Thymus (tissue), 11 donors: ENCODE results near the gene FCGBP. TPM values are rescaled to one million over a fixed set of nuclear protein-coding genes. Genes with fewer than 3 reads are reported as not detected.
A peak's percentile ranks its signal among the peaks of the same experiment; 100 is the strongest.

Experiments
- DNase-seq, 9 donors: peaks; one replicate each; pipeline ENCODE4 v3.0.0-alpha.2; 2013; ENCODE audit warnings: low spot score in 9 of 9, low read depth in 6 of 9, missing footprints in 1 of 9
- H3K27ac ChIP-seq, 2 donors: one replicate each; pipeline ENCODE4 v1.5.1; 2013; ENCODE audit warnings: control low read depth in 1 of 2, low read depth in 1 of 2, low read length in 1 of 2, mild to moderate bottlenecking in 1 of 2, moderate library complexity in 1 of 2
- H3K27me3 ChIP-seq, 2 donors: one replicate each; pipeline ENCODE4 v1.5.1; 2013; ENCODE audit warnings: low read length in 1 of 2; ENCODE audit not compliant: control insufficient read depth in 2 of 2, insufficient read depth in 1 of 2
- H3K36me3 ChIP-seq, 2 donors: one replicate each; pipeline ENCODE4 v1.5.1; 2013; ENCODE audit warnings: low read length in 1 of 2, mild to moderate bottlenecking in 1 of 2, moderate library complexity in 1 of 2; ENCODE audit not compliant: control insufficient read depth in 2 of 2, insufficient read depth in 2 of 2
- H3K4me1 ChIP-seq, 2 donors: one replicate each; pipeline ENCODE4 v1.5.1; 2013; ENCODE audit warnings: low read length in 2 of 2; ENCODE audit not compliant: control insufficient read depth in 2 of 2, insufficient read depth in 2 of 2
- H3K4me3 ChIP-seq, 2 donors: one replicate each; pipeline ENCODE4 v1.5.1; 2013; ENCODE audit warnings: low read length in 2 of 2, control low read depth in 1 of 2, mild to moderate bottlenecking in 1 of 2
- H3K9me3 ChIP-seq, 2 donors: one replicate each; pipeline ENCODE4 v1.5.1; 2013; ENCODE audit warnings: low read length in 1 of 2, mild to moderate bottlenecking in 1 of 2; ENCODE audit not compliant: control insufficient read depth in 2 of 2, insufficient read depth in 1 of 2
- WGBS: extraction: QIAGEN DNeasy Blood & Tissue Kit; methylation state at CpG from one replicate; pipeline ENCODE4 v1.1.7; 2013; 5-methylcytosine and 5-hydroxymethylcytosine counted together
- polyA plus RNA-seq: library from polyadenylated mRNA; stranded (reverse); fragments of 200-250 nt; gene quantifications from one replicate; pipeline ENCODE4 v1.2.3, GENCODE V29; 2013
- total RNA-seq: library from RNA; stranded (reverse); fragments of 120-200 nt; gene quantifications from one replicate; pipeline ENCODE4 v1.2.4, GENCODE V29; 2013
- donor health status: healthy.

FCGBP gene
- total and polyA plus RNA-seq, 2 donors: 4.6 to 7.7 TPM

GRCh38 chr19:39953915-39954314 is 19.5 kb upstream of the FCGBP start:
- WGBS: 64% methylated on average over 7 of the region's 7 CpGs
- no peaks in the 10 kb centered on the region for H3K36me3 ChIP-seq
- no peak for DNase-seq
- H3K27me3 ChIP-seq: no peaks in the 10 kb centered on the region
- no peaks in the 10 kb centered on the region for H3K9me3 ChIP-seq
- H3K4me1 ChIP-seq: peaks cover 16 to 40% of the 10 kb centered on the region in 2 donors
- no peak overlapping the region for H3K4me3 ChIP-seq
- peak overlapping the region; percentile 38 to 94 for H3K27ac ChIP-seq

GRCh38 chr19:39951686-39952085 is 17.3 kb upstream of the FCGBP start:
- no peak overlapping the region for H3K4me3 ChIP-seq
- H3K9me3 ChIP-seq: no peaks in the 10 kb centered on the region
- DNase-seq: no peak
- no peaks in the 10 kb centered on the region for H3K36me3 ChIP-seq
- H3K4me1 ChIP-seq: peaks cover 16 to 40% of the 10 kb centered on the region in 2 donors
- no peaks in the 10 kb centered on the region for H3K27me3 ChIP-seq
- 88% methylated on average over 3 of the region's 3 CpGs for WGBS
- H3K27ac ChIP-seq: peak overlapping the region in 1 of 2 donors; percentile 94

GRCh38 chr19:39951065-39951650 is 16.7 kb upstream of the FCGBP start:
- Histone ChIP-seq H3K4me1 (peaks cover 16 to 40% of the 10 kb centered on the region in 2 donors), H3K4me3 (no peak overlapping the region), H3K27ac (peak overlapping the region in 1 of 2 donors; percentile 59), H3K36me3 (no peaks in the 10 kb centered on the region), H3K27me3 (no peaks in the 10 kb centered on the region), H3K9me3 (no peaks in the 10 kb centered on the region)
- WGBS: 96% methylated on average over 2 of the region's 2 CpGs
- DNase-seq: no peak

GRCh38 chr19:39949026-39949747 is 14.8 kb upstream of the FCGBP start:
- WGBS: 95% methylated on average over 2 of the region's 2 CpGs
- Histone ChIP-seq H3K27ac (no peak overlapping the region), H3K4me3 (no peak overlapping the region), H3K27me3 (no peaks in the 10 kb centered on the region), H3K36me3 (no peaks in the 10 kb centered on the region), H3K4me1 (peaks cover 16 to 34% of the 10 kb centered on the region in 2 donors), H3K9me3 (no peaks in the 10 kb centered on the region)
- no peak for DNase-seq

- DNase-seq: no peak
- H3K4me1 ChIP-seq: peaks cover 10 to 32% of the 10 kb centered on the region in 2 donors
Observed at GRCh38 chr19:39946532-39946931, 12.1 kb upstream of the FCGBP start.

GRCh38 chr19:39943586-39943985 is 9.2 kb upstream of the FCGBP start:
- H3K4me1 ChIP-seq: peaks cover 15 to 32% of the 10 kb centered on the region in 2 donors
- no peaks in the 10 kb centered on the region for H3K36me3 ChIP-seq
- no peak overlapping the region for H3K4me3 ChIP-seq
- DNase-seq: no peak
- no peaks in the 10 kb centered on the region for H3K27me3 ChIP-seq
- peaks cover 0 to 3% of the 10 kb centered on the region in 2 donors for H3K9me3 ChIP-seq
- H3K27ac ChIP-seq: peak overlapping the region; percentile 1 to 56
- 93% methylated on average over 7 of the region's 7 CpGs for WGBS

More at GRCh38 chr19:39946532-39946931, 12.1 kb upstream of the FCGBP start:
- no peaks in the 10 kb centered on the region for H3K27me3 ChIP-seq
- 85% methylated on average over 4 of the region's 4 CpGs for WGBS
- H3K36me3 ChIP-seq: no peaks in the 10 kb centered on the region
- H3K9me3 ChIP-seq: no peaks in the 10 kb centered on the region
- no peak overlapping the region for H3K27ac ChIP-seq
- no peak overlapping the region for H3K4me3 ChIP-seq

- H3K27ac ChIP-seq: peak overlapping the region in 1 of 2 donors; percentile 77
- 20% methylated on average over 4 of the region's 4 CpGs for WGBS
- H3K4me1 ChIP-seq: peaks cover 15 to 35% of the 10 kb centered on the region in 2 donors
- H3K27me3 ChIP-seq: no peaks in the 10 kb centered on the region
- no peak overlapping the region for H3K4me3 ChIP-seq
- peaks cover 0 to 3% of the 10 kb centered on the region in 2 donors for H3K9me3 ChIP-seq
- no peak for DNase-seq
- no peaks in the 10 kb centered on the region for H3K36me3 ChIP-seq
Observed at GRCh38 chr19:39942366-39942730, 7.9 kb upstream of the FCGBP start.

- Histone ChIP-seq H3K4me3 (no peak overlapping the region), H3K27me3 (no peaks in the 10 kb centered on the region), H3K36me3 (no peaks in the 10 kb centered on the region), H3K4me1 (peaks cover 15 to 37% of the 10 kb centered on the region in 2 donors), H3K9me3 (peaks cover 0 to 3% of the 10 kb centered on the region in 2 donors), H3K27ac (peak overlapping the region; percentile 65 to 77)
- 1% methylated on average over 5 of the region's 5 CpGs for WGBS
- DNase-seq: peak in 7 of 9 donors; percentile 36 to 78 (median 48)
Observed at GRCh38 chr19:39941615-39942365, 7.4 kb upstream of the FCGBP start.

GRCh38 chr19:39941151-39941550 is 6.7 kb upstream of the FCGBP start:
- H3K4me1 ChIP-seq: peaks cover 15 to 43% of the 10 kb centered on the region in 2 donors
- no peaks in the 10 kb centered on the region for H3K27me3 ChIP-seq
- no peaks in the 10 kb centered on the region for H3K36me3 ChIP-seq
- WGBS: 28% methylated on average over 6 of the region's 6 CpGs
- peaks cover 0 to 3% of the 10 kb centered on the region in 2 donors for H3K9me3 ChIP-seq
- H3K4me3 ChIP-seq: no peak overlapping the region
- peak overlapping the region; percentile 64 to 77 for H3K27ac ChIP-seq
- DNase-seq: no peak
